Adipose tissue (tissue), 3 donors: ENCODE measurements around the gene PIRT. TPM values are rescaled to one million over a fixed set of nuclear protein-coding genes. Genes with fewer than 3 reads are reported as not detected.

Experiments used
- H3K27ac ChIP-seq: one replicate; pipeline ENCODE4 v1.5.1; 2013; ENCODE audit warnings: low read depth, low read length
- WGBS, 3 donors: extraction: QIAGEN DNeasy Blood & Tissue Kit; methylation state at CpG; one replicate each; pipeline ENCODE4 v1.1.7; 2013; 5-methylcytosine and 5-hydroxymethylcytosine counted together
- polyA plus RNA-seq, 3 donors: library from polyadenylated mRNA; stranded (reverse); fragments of 200-250 nt; gene quantifications; one replicate each; pipeline ENCODE4 v1.2.3, GENCODE V29; 2013
- donor health status: healthy with polysubstance abuse.
- donor health status: Bipolar disorder and iron deficiency.
- donor health status: healthy.

The PIRT gene
- polyA plus RNA-seq, 3 donors = 0.03 TPM; not detected in 2

DNA sequence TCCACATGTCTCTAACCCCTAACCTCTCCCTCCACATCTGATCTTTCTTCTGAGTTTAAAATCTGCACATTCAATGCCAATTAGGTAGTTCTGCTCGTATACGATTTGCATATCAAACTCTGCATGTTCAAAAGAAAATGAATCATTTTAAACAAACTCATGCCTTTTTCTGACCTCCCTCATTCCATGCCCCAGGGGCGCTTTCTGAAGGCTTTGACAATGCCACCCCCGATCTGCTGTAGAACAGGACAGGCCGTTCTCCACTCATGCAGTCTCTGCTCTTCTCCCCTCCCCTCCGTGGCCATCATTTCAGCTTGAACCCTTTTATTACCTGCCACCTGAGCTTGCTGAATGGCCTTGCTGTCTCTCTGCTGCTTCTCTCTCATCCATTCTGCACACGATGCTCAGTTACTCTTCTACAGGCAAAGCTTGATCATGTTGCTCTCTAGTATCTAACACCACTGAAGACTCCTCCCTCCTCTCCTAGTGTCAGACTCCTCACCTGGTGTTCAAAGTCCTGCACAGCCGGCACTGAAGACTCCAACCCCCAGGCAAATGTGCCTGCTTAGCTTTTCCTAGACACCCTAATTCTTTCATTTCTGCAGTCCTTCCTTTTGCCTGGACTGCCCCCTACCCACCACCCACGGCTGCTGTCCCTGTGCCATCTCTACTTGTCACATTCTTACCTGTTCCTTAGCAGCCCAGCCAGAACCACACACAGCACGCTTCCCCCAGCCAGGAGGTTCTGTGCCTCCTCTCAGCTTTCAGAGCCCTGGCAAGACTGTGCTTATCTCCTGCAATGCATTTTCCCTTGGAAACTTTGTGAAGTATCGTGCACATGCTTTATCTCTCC is 40.2 kb downstream of the PIRT start:
- 42 to 65% (median 62%) methylated on average over 11 of the region's 11 CpGs for whole genome bisulfite sequencing, 3 donors
- no peak overlapping the region for H3K27ac ChIP-seq

DNA sequence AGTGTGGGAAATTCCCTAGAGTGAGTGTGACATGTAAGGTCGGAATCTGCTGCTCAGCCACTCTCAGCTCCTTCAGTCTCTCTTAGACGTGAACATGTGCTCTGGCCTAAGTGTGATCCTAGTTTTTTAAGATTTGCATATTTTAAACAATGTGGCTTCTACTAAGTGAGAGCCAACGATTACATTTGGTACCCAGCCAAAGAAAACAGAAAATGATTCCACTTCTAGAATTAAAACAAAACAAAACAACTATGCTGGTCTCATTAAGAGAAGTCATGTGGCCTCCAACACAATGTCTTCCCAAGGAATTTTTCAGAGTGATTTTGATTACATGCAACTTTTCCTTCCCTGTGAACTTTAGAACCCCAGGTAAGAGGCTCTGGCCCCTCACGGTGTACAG is 44.1 kb downstream of the PIRT start:
- H3K27ac ChIP-seq = no peak overlapping the region
- 44 to 60% (median 58%) methylated on average over 4 of the region's 4 CpGs for WGBS, 3 donors

GRCh38 chr17:10793256-10793655 is 44.6 kb downstream of the PIRT start:
- H3K27ac ChIP-seq = no peak overlapping the region
- WGBS, 3 donors = 84 to 96% (median 95%) methylated on average over 7 of the region's 7 CpGs

DNA sequence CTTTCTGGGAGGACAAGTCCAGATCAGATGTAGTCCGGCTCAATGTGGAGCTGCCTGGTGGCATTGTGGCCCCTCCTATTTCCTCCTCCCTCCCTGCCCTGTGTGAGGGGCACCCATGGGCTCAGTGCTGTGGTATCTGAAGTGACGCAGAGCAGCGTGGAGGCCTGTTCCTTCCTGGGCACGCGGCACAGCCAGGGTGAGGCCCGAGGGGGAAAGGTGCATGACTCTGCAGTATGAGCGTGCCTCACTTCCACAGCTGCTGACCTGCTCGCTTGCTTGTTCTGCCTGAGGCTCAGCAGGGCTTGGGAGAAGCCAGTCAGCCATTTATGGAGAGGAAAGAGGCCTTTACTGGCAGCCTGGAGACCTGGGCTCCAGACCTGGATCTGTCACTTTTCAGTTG is 45.7 kb downstream of the PIRT start:
- WGBS, 3 donors = 66 to 76% (median 68%) methylated on average over 8 of the region's 8 CpGs
- no peak overlapping the region for H3K27ac ChIP-seq

DNA sequence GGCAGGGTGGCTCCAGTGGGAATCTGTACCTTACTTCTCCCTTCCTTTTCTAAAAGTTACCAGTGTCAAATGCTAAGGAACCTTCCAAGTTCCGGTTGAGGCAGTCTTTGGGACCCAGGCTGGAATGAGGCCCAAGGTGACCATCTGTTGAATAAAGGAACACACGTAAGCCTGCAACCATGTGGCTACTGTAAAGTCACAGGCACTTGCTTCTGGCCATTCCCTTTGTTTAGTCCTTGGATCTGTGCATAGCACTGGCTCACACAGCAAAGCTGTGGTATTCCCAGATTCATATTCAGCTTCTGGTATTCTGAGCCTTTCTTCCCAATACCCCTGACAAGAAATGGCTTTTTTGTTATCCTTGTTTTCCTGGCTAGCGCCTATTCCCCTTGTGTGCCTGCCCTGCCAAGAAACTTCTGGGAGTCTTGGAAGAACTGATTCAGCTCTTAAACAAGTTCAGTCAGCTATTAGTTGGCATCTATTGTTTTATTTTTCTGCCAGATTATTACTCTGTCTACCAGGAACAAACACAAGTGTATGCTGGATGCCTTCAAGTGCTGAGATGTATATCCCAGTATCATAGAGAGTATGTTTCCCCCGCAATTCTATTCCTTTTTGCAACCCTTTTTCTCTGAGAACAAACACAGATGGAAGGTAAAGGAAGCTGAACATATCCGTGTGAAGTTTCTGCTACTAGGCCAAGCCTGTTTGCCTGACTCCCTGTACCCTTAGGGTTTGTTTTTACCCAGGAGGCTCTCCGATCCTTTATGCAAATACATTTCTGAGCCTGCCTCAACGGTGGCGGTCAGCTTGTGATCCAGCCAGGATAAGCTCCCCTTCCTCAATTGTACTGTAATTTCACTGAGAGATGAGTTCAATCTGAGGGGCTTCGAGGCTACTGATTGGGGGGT is 47.1 kb downstream of the PIRT start:
- H3K27ac ChIP-seq = no peak overlapping the region
- 47 to 69% (median 66%) methylated on average over 9 of the region's 9 CpGs for WGBS, 3 donors

GRCh38 chr17:10789694-10790271 is 48.1 kb downstream of the PIRT start:
- WGBS, 3 donors = 77 to 88% (median 80%) methylated on average over 4 of the region's 4 CpGs
- H3K27ac ChIP-seq = no peak overlapping the region

DNA sequence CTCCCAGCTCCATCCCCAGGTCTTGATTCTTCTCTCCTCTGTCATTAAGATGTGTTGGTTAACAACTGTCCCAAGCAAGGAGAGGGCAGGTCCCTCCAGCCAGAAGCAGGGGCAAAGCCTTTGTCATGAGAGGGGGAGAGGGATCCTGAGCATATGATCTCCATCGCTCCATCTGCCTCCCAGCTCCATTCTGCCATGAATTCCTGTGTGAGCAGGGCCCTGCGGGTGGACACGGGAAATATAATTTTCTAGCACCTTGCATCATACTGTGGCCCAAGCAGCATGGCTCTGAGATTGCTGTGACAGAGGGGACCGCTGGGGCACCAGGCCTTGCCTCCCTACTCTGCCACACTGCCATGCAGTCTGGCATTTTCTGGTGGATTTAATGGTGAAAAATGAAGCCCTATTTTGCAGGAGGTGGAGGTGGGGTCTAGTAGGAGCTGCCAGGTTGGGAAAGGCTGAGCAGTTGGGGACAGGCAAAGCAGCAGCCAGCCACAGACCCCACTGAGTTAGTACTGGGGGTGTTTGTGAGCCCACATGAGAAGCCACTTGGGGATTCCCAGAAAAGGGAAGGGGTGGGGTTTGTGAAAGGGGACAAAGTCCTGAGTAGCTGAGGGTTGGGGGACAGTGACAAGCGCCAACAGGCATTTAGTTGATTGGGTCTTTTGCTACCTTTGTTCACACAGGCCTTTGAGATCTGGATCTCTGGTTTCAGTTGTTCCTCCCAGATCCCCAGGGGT is 50.4 kb downstream of the PIRT start:
- 88 to 96% (median 94%) methylated on average over 5 of the region's 5 CpGs for WGBS, 3 donors
- H3K27ac ChIP-seq = no peak overlapping the region

DNA sequence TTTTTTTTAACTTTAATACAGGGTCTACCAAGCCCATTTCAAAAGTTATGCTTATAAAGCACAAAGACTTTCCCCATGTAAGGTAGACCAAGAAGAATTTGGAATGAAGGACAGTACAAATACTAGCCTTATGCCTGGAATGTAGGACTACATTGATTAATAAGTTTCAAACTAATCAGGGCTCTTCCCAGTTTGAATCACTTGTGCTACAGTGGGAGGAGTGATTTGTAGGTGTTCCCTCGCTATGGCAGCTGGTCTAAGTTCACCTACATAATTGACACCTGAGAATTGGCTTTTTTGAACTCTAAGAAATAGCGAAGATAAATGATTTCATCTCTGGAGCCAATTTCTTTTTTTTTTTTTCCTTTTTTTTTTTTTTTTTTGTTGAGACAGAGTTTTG is 52.6 kb downstream of the PIRT start:
- H3K27ac ChIP-seq = no peak overlapping the region
- whole genome bisulfite sequencing, 3 donors = 89 to 94% (median 93%) methylated on average over 2 of the region's 2 CpGs

DNA sequence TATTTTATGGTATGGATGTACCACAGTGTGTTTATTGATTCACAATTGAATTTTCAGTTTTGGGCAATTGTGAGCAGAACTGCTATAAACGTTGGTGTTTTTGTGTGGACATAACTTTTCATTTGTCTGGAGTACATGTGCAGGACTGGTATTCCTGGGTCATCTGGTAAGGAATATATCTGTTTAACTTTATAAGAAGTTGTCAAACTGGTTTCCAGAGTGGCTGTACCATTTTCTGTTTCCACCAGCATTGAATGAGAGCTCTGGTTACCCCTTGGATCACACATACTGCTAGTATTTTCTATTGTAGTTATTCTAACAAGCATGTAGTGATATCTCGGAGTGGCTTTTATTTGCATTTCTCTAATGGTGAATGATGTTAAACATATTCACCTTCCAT is 58.3 kb downstream of the PIRT start:
- H3K27ac ChIP-seq = no peak overlapping the region
- 78 to 86% (median 83%) methylated on average over 2 of the region's 2 CpGs for WGBS, 3 donors

- H3K27ac ChIP-seq = no peak overlapping the region
- WGBS, 3 donors = 74 to 80% (median 76%) methylated on average over 6 of the region's 6 CpGs
Measured at GRCh38 chr17:10777890-10778289, 60.0 kb downstream of the PIRT start.

DNA sequence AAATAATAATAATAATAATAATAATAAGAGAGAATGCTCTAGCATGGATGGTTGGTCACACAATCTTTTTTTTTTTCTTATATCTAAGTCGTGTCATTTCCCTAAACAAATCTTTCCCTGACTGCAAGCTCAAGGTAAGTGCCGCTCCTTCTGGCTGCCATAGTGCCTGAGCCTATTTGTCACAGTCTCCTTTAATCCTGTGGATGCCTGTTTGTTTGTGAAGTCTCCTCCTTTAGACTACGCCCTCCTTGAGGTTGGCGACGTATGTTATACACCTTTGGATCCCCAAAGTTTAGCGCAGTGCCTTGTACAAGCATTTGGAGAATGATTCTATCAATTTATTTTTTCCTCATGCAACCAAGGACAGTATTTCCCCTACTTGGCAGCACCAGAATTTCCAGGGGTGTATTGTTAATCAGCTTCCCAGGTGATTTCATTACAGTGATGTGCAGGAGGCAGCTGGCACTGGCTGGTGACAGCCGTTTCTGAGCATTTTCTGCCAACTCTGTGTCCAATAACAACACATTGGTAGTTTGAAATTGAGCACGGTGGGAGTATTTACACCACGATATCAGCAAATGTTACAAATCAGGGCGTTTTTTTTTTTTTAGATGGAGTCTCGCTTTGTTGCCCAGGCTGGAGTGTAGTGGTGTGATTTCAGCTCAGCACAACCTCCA is 60.6 kb downstream of the PIRT start:
- no peak overlapping the region for H3K27ac ChIP-seq
- WGBS, 3 donors = 83 to 91% (median 88%) methylated on average over 11 of the region's 11 CpGs

- no peak overlapping the region for H3K27ac ChIP-seq
- 31 to 38% (median 31%) methylated on average over 2 of the region's 2 CpGs for WGBS, 3 donors
Measured at GRCh38 chr17:10776381-10776780, 61.5 kb downstream of the PIRT start.

DNA sequence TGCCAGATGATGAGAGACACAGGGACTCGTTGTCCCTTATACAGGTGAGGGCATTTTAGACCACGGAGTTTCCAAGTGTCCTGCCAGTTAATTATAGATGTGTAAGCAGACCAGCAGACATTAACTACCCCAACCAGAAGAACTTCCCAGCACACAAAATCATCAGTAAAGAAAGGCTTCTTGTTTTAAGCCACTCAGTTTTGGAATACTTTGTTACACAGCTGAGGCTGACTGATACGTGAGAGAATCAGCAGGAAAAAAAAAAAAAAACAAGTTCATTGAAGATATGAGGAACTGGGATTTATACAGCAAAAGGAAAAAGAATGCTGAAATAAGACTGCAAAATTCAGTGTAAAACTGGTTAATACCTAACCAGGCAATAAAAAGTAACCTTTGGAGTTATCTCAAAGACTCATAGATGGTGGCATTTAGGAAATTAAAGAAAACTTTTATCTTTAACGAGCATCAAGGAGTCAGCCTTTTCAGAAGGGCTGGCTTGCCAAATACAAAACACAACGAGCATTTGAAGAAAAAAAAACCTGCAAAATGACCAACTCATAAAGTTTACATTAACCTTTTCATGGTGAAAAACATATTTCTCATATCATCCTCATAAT is 62.0 kb downstream of the PIRT start:
- WGBS, 3 donors = 72 to 84% (median 76%) methylated on average over 5 of the region's 5 CpGs
- H3K27ac ChIP-seq = no peak overlapping the region

DNA sequence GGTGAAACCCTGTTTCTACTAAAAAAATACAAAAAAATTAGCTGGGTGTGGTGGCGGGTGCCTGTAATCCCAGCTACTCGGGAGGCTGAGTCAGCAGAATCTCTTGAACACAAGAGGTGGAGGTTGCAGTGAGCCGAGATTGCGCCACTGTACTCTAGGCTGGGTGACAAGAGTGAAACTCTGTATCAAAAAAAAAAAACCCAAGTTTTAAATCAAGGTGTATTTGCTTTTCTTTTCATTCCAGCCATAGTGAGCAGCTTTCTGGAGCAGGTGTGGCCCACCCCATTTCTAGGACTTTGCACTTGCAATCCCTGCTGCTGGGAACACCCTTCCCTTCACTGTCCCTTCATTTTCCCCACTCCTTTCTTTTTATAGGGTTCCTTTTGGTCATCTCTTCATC is 62.8 kb downstream of the PIRT start:
- WGBS, 3 donors = 82 to 96% (median 94%) methylated on average over 4 of the region's 4 CpGs
- no peak overlapping the region for H3K27ac ChIP-seq

DNA sequence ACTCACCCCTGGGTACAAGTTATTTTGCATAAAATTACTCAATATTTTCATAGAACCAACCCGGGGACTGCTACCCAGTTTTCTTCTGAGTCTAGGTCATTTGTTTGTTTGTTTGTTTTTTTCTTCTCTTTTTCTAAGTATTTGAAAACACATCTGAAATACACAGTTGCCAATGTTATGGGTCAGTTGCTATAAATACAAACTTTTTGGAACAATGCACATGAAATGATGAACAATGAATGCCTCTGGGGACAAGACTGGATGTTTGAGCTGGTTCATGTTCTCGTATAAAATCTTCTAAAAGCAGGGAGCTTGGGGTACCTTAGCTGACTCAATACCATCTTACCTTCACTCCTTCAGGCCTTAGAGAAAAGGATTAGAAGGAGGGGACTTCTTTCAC is 64.5 kb downstream of the PIRT start:
- WGBS, 3 donors = 40 to 81% (median 55%) methylated on average over 2 of the region's 2 CpGs

More for the DNA sequence above, 64.5 kb downstream of the PIRT start:
- H3K27ac ChIP-seq = no peak overlapping the region
